ENCODE results near the gene SMIM10L2A. TPM values are rescaled to one million over a fixed set of nuclear protein-coding genes. Genes with fewer than 3 reads are reported as not detected.

SMIM10L2A gene
- total RNA-seq, 1 donor, result under 0.01 TPM

- H2AFZ ChIP-seq (ENCODE audit: low read length), result no peak overlapping the region
- no peak overlapping the region for H3K4me2 ChIP-seq (ENCODE audit: insufficient read depth, low read length)
- no peak overlapping the region for H3K4me3 ChIP-seq (ENCODE audit: insufficient read depth, low read length)
- H3K36me3 ChIP-seq (ENCODE audit: insufficient read depth, low read length), result no peaks in the 10 kb centered on the region
- H4K20me1 ChIP-seq (ENCODE audit: insufficient read depth, low read length), result no peaks in the 10 kb centered on the region
- no peaks in the 10 kb centered on the region for H3K79me2 ChIP-seq (ENCODE audit: insufficient read depth, low read length)
- no peaks in the 10 kb centered on the region for H3K27me3 ChIP-seq (ENCODE audit: insufficient read depth, low read length)
- H3K9me3 ChIP-seq (ENCODE audit: low read depth, low read length), result no peaks in the 10 kb centered on the region
- no peak for TF ChIP-seq CTCF (IDR thresholded peaks at IDR 0.05; ENCODE audit: extremely low read depth, low read depth, low read length)
- DNase-seq (ENCODE audit: insufficient read length, low spot score, missing footprints), result no peak
- no peaks in the 10 kb centered on the region for H3K4me1 ChIP-seq (ENCODE audit: insufficient read depth, low read length)
- H3K27ac ChIP-seq (ENCODE audit: low read depth, low read length), result no peak overlapping the region
These were observed 12.9 kb upstream of the SMIM10L2A start for GRCh38 chrX:135408794-135409193.

- Histone ChIP-seq H3K4me2 (ENCODE audit: insufficient read depth, low read length) (no peak overlapping the region), H3K79me2 (ENCODE audit: insufficient read depth, low read length) (no peaks in the 10 kb centered on the region), H4K20me1 (ENCODE audit: insufficient read depth, low read length) (no peaks in the 10 kb centered on the region), H3K9me3 (ENCODE audit: low read depth, low read length) (no peaks in the 10 kb centered on the region), H3K36me3 (ENCODE audit: insufficient read depth, low read length) (no peaks in the 10 kb centered on the region), H3K4me3 (ENCODE audit: insufficient read depth, low read length) (no peak overlapping the region), H3K27ac (ENCODE audit: low read depth, low read length) (no peak overlapping the region), H2AFZ (ENCODE audit: low read length) (no peak overlapping the region), H3K4me1 (ENCODE audit: insufficient read depth, low read length) (no peaks in the 10 kb centered on the region), H3K27me3 (ENCODE audit: insufficient read depth, low read length) (no peaks in the 10 kb centered on the region)
- no peak for TF ChIP-seq CTCF (IDR thresholded peaks at IDR 0.05; ENCODE audit: extremely low read depth, low read depth, low read length)
- DNase-seq (ENCODE audit: insufficient read length, low spot score, missing footprints), result no peak
These were observed 10.7 kb upstream of the SMIM10L2A start for GRCh38 chrX:135410861-135411627.

GRCh38 chrX:135411893-135412292, 9.9 kb upstream of the SMIM10L2A start:
- Histone ChIP-seq H3K4me2 (ENCODE audit: insufficient read depth, low read length) (no peak overlapping the region), H3K4me1 (ENCODE audit: insufficient read depth, low read length) (no peaks in the 10 kb centered on the region), H3K36me3 (ENCODE audit: insufficient read depth, low read length) (no peaks in the 10 kb centered on the region), H4K20me1 (ENCODE audit: insufficient read depth, low read length) (no peaks in the 10 kb centered on the region), H2AFZ (ENCODE audit: low read length) (no peak overlapping the region), H3K27ac (ENCODE audit: low read depth, low read length) (no peak overlapping the region), H3K79me2 (ENCODE audit: insufficient read depth, low read length) (no peaks in the 10 kb centered on the region), H3K27me3 (ENCODE audit: insufficient read depth, low read length) (no peaks in the 10 kb centered on the region), H3K9me3 (ENCODE audit: low read depth, low read length) (no peaks in the 10 kb centered on the region), H3K4me3 (ENCODE audit: insufficient read depth, low read length) (no peak overlapping the region)
- DNase-seq (ENCODE audit: insufficient read length, low spot score, missing footprints), result no peak
- no peak for TF ChIP-seq CTCF (IDR thresholded peaks at IDR 0.05; ENCODE audit: extremely low read depth, low read depth, low read length)

GRCh38 chrX:135416546-135416945, 5.2 kb upstream of the SMIM10L2A start:
- no peaks in the 10 kb centered on the region for H3K4me1 ChIP-seq (ENCODE audit: insufficient read depth, low read length)
- H3K4me3 ChIP-seq (ENCODE audit: insufficient read depth, low read length), result no peak overlapping the region
- no peaks in the 10 kb centered on the region for H3K79me2 ChIP-seq (ENCODE audit: insufficient read depth, low read length)
- no peaks in the 10 kb centered on the region for H4K20me1 ChIP-seq (ENCODE audit: insufficient read depth, low read length)
- H3K27ac ChIP-seq (ENCODE audit: low read depth, low read length), result no peak overlapping the region
- H3K27me3 ChIP-seq (ENCODE audit: insufficient read depth, low read length), result no peaks in the 10 kb centered on the region
- no peak for DNase-seq (ENCODE audit: insufficient read length, low spot score, missing footprints)
- no peak for TF ChIP-seq CTCF (IDR thresholded peaks at IDR 0.05; ENCODE audit: extremely low read depth, low read depth, low read length)
- no peaks in the 10 kb centered on the region for H3K36me3 ChIP-seq (ENCODE audit: insufficient read depth, low read length)
- H3K9me3 ChIP-seq (ENCODE audit: low read depth, low read length), result no peaks in the 10 kb centered on the region
- no peak overlapping the region for H2AFZ ChIP-seq (ENCODE audit: low read length)
- H3K4me2 ChIP-seq (ENCODE audit: insufficient read depth, low read length), result no peak overlapping the region
